ENCODE results near the gene AVPR2.

DNA sequence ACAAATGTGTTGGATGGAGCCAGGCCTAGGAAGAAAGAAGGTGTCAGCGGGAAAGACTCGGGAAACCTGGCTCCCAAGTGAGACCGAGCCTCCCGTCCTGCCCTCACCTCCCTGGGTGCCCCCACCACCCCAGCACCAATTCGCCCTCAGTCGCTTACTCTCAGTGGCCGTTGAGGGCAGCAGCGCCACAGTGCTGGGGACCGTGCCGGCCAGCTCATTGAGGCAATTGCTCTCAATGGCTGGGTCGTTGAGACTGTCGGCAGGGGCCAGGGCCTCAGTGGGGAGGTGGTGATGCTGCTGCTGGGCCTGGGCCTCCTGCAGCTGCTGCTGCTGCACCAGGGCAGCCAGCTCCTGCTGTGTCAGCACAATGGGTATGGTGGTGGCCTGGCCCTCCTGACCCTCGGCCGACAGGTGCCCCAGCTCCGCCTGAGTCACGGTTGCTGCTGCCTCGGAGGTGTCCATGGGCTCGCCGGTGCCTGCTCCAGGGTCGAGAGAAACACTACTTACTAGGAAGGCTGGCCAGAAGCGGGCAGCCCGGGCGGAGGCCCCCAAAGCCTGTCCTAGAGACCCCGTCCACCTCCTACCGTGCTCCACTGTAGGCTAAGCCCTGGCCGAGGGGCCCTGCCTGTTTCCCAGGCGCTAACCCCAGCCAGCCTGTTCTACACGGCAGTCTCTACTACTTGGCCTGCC is 47.4 kb downstream of the AVPR2 start:
- no peak for TF ChIP-seq POLR2A (IDR thresholded peaks at IDR 0.05; ENCODE audit: low read depth)
- TF ChIP-seq, protein P1, sequence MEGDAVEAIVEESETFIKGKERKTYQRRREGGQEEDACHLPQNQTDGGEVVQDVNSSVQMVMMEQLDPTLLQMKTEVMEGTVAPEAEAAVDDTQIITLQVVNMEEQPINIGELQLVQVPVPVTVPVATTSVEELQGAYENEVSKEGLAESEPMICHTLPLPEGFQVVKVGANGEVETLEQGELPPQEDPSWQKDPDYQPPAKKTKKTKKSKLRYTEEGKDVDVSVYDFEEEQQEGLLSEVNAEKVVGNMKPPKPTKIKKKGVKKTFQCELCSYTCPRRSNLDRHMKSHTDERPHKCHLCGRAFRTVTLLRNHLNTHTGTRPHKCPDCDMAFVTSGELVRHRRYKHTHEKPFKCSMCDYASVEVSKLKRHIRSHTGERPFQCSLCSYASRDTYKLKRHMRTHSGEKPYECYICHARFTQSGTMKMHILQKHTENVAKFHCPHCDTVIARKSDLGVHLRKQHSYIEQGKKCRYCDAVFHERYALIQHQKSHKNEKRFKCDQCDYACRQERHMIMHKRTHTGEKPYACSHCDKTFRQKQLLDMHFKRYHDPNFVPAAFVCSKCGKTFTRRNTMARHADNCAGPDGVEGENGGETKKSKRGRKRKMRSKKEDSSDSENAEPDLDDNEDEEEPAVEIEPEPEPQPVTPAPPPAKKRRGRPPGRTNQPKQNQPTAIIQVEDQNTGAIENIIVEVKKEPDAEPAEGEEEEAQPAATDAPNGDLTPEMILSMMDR (IDR thresholded peaks at IDR 0.05) = no peak
- no peak for TF ChIP-seq EP300 (IDR thresholded peaks at IDR 0.05)
- no peak for TF ChIP-seq POLR2AphosphoS5 (IDR thresholded peaks at IDR 0.05)

Measured in esophagus muscularis mucosa (tissue), 4 donors.